Measurements from ENCODE around the gene SCAND1.

DNA sequence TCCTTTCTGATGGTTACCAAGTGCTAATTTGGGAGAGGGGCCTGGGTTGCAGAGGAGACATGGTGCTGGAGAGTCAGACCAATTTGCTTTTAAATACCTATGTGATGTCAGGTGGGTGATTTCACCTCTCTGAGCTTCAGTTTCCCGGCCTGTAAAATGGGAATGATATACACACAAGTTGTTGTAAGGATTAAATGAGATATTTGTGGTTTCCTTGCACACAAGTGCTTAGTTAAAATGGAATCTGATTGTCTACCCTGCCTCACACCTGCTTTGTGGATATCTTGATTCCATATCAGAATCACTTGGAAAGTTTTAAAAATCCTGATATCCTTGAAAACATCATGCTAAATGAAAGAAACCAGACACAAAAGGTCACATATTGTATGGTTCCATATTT lies 44.5 kb downstream of the SCAND1 start:
- no peak for TF ChIP-seq SIN3A (IDR thresholded peaks at IDR 0.05; ENCODE audit: borderline replicate concordance, insufficient read depth, low read depth, low read length)
- TF ChIP-seq, protein P1, sequence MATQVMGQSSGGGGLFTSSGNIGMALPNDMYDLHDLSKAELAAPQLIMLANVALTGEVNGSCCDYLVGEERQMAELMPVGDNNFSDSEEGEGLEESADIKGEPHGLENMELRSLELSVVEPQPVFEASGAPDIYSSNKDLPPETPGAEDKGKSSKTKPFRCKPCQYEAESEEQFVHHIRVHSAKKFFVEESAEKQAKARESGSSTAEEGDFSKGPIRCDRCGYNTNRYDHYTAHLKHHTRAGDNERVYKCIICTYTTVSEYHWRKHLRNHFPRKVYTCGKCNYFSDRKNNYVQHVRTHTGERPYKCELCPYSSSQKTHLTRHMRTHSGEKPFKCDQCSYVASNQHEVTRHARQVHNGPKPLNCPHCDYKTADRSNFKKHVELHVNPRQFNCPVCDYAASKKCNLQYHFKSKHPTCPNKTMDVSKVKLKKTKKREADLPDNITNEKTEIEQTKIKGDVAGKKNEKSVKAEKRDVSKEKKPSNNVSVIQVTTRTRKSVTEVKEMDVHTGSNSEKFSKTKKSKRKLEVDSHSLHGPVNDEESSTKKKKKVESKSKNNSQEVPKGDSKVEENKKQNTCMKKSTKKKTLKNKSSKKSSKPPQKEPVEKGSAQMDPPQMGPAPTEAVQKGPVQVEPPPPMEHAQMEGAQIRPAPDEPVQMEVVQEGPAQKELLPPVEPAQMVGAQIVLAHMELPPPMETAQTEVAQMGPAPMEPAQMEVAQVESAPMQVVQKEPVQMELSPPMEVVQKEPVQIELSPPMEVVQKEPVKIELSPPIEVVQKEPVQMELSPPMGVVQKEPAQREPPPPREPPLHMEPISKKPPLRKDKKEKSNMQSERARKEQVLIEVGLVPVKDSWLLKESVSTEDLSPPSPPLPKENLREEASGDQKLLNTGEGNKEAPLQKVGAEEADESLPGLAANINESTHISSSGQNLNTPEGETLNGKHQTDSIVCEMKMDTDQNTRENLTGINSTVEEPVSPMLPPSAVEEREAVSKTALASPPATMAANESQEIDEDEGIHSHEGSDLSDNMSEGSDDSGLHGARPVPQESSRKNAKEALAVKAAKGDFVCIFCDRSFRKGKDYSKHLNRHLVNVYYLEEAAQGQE (IDR thresholded peaks at IDR 0.05; ENCODE audit: insufficient read depth in 1 of 2, low read depth in 2 of 2, low read length in 1 of 2): no peak
